HG03342 (cell line): ENCODE results near the gene DCLK2.

Source experiments
- ATAC-seq: cut with Tn5 transposase; IDR thresholded peaks from one replicate; pipeline ENCODE4 v1.9.1; 2021; ENCODE audit warnings: mild to moderate bottlenecking, moderate library complexity; ENCODE audit not compliant: unreplicated experiment

The DCLK2 gene

GRCh38 chr4:150078041-150078578, at the start of gene DCLK2:
DCLK2 (plus strand) TSS chr4:150078445; CDS start chr4:150079028, 583 bp downstream.
- peak; percentile 11 for ATAC-seq

DNA sequence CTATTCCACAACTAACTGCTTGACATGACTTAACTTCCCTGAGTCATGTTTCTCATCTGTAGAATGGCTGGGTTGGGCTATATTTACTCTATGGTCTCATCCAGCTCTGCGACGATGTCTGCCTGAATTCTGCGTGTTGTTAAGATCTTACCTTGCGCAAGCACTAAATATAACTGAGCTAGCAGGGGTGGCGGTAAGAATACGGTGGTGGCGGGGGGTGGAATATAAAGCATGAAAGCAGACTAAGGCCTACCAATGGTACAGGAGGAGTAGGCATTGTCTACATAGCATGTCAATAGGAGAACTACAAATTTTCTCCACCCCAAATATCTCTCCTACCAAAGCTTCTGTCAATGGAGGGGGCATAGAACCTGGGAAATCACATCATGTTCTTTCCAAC, 45.7 kb upstream of the DCLK2 start:
- no peak for ATAC-seq

DNA sequence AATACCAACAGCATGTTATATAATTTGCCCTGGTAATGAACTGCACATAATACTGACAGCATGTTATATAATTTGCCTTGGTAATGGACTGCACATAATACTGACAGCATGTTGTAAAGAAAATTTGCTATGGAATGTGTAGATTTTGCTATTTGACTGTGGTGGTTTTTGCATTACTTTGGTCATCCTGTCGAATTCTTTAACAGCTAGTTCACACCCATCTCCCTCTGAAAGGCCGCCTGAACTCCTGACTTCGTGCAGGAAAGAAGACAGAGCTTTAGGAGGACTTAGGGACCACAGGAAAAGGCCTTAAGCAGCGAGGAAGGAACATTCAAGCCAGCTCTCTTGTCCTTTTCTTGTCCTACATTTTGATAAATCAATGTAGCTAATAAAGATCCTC, 45.2 kb upstream of the DCLK2 start:
- ATAC-seq = no peak

- no peak for ATAC-seq
These were observed 44.3 kb upstream of the DCLK2 start for GRCh38 chr4:150033901-150034300.

DNA sequence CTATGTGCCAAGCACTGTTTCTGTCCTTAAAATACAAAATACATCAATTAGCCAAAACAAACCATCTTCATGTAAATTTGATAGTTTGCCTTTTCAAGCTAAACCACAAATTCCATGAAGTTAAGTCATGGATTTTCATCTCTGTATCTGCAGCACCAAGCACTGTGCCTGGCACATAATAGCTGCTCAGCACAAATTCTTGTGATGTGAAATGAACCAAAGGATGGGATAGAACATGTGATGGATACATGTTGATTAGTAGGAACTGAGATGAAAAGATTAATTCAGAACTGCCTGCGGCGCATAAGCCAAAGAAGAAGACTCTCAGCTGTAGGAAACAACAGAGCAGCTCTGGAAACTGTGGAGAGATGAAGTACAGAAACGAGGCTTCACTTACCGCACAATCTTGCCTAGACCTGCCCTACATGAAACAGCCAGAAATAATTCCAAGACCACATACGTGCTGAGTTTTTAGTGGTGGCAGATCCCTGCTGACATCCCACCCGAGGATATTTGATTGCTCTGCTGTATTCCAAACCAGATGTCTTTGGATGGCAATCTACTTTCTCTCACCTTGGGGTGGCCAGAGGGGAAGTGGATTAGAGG, 40.9 kb upstream of the DCLK2 start:
- ATAC-seq = no peak

DNA sequence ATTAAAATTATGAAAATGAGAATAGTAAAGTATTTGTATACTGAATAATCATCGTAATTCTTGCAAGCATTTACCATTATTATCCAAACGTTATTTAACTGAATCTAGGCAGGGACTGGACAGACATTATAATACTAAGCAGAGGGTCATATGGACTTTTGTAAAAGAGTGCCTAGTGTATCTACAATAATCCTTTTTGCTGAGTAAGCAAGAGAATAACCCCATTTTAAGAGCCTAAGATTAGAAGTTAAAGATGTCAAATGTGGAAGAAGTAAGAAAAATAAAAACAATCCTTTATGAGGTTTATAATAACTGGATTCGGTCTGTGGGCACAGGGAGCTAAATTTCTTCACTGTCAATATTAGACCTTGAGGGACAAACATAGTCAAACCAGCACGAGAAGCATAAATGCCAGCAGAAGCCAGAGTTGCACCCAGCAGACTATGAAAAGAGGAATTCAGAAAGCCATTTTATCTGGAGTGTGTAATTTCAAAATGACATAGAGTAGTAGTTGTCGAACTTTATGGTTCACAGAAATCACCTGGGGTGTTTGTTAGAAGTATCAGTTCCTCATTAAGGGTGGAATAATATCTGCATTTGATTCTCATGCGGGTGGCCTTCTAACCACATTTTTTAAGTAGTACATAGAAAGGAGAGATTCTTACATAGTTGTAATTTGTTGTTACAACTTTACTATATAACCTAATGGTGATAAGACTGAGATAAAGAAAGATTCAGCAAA, 39.7 kb upstream of the DCLK2 start:
- ATAC-seq = peak; percentile 96

DNA sequence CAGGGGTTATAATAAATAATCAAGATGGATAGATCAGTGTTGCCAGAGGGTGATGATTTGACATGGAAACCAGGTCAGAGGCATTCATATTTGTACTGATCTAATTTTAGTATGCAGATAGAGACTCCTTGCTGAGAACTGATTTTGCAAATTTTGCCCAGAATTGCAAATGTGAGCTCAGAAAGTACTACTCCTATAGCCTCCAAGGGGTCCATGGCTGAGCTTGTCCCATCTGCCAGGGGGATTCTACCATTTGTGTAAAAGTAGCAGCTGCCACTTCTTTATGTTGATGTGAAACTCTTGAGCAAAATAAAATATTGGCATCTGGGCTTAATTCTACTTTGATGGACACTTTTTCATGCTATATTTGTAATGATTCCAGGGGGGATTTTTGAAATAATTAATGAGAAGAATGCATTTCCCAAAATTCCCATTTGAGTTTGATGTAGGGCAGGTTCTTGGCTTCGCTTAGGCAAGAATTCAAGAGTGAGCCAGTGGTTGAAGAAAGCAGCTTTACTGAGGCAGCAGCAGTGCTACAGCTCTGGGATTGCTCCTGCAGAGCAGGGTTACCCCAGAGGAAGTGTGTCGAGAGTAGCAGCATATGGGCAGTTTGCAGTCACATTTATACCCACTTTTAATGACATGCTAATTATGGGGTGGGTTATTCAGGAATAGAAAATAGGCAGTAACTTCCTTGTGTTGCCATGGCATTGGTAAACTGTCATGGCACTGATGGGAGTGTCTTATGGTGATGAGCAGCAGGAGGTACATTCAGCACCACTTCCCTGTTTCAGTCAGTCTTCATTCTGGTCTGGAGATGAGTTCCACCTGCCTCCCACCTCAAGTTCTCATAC, 38.7 kb upstream of the DCLK2 start:
- ATAC-seq = peak; percentile 41

DNA sequence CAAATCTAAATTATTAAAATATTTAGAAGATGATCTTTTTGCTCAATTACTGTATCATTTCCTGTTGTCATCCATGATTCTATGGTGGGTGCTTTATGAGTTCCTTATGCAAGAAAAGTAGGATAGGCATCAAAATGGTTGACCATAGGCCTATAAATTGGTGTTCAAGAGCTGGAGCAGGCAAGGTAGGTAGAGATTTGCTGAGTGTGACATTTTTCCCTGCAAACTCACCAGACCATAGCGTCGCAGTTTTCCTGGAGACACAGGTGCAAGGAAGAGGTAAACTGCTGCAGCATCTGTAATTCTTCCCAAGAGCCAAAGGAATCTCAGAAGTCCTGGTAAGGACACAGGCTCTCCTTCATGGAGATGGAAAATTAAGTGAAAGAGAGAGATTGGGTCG, 33.7 kb upstream of the DCLK2 start:
- no peak for ATAC-seq

GRCh38 chr4:150045410-150045809, 32.8 kb upstream of the DCLK2 start:
- ATAC-seq = no peak

DNA sequence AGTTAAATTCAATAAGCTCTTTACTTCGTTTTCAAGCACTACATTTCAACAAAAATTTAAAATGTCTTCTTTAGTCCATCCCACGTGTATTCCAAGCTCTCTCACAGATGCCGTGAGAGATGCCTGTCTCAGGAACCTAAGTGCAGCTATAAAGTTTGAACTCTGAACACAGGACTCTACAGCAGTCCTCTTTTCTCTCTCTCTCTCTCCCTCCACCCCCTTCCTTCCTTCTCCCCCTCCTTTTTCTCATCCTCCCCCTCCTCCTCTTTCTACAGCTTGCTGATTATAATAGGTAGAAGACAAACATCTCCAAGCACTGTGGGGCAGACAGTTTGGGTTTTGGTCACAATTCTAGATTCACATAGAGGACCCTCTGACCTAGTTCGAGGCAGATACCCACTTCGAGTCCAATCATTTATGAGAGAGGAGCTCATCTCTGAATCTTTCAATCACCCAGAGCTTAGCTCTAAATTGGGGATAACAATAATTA, 31.5 kb upstream of the DCLK2 start:
- no peak for ATAC-seq

GRCh38 chr4:150047546-150047945, 30.7 kb upstream of the DCLK2 start:
- ATAC-seq = no peak

GRCh38 chr4:150049682-150050081, 28.6 kb upstream of the DCLK2 start:
- ATAC-seq = no peak

- no peak for ATAC-seq
These were observed 27.7 kb upstream of the DCLK2 start for GRCh38 chr4:150050566-150050965.

GRCh38 chr4:150051111-150051510, 27.1 kb upstream of the DCLK2 start:
- ATAC-seq = no peak

GRCh38 chr4:150055467-150055866, 22.8 kb upstream of the DCLK2 start:
- ATAC-seq = no peak

GRCh38 chr4:150056569-150056968, 21.7 kb upstream of the DCLK2 start:
- no peak for ATAC-seq

GRCh38 chr4:150061086-150061776, 17.0 kb upstream of the DCLK2 start:
- no peak for ATAC-seq

- ATAC-seq = no peak
These were observed 15.1 kb upstream of the DCLK2 start for GRCh38 chr4:150063128-150063527.

GRCh38 chr4:150065740-150066139, 12.5 kb upstream of the DCLK2 start:
- ATAC-seq = no peak

DNA sequence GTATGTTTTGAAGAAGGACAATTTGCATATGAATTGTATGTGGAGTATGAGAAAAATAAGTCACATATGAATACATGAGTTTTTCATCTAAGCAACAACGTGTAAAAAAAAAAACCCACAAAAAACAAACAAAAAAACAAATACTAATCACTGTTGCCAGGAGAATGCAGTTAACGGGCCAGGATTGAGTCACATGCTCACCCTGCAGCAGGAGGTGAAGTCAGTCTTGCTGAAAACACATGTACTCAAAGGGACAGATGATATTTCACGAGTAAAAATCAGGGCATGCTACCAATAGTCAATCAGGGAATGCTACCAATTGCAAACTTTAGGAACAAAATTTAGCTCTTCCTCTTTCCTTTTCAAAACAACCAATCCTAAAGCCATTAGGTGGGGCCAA, 10.4 kb upstream of the DCLK2 start:
- no peak for ATAC-seq
